Liver (tissue), 9 donors: ENCODE measurements around the gene RPL10L. TPM values are rescaled to one million over a fixed set of nuclear protein-coding genes. Genes with fewer than 3 reads are reported as not detected.
A peak's percentile ranks its signal among the peaks of the same experiment; 100 is the strongest.

Experiments used
- DNase-seq: peaks from one replicate; pipeline ENCODE4 v3.0.0-alpha.2; 2017; ENCODE audit warnings: low spot score
- H3K27ac ChIP-seq, 2 donors: one replicate each; pipeline ENCODE4 v1.7.0; 2013; ENCODE audit warnings: inconsistent platforms in 2 of 2, low read length in 2 of 2, control low read depth in 1 of 2, low read depth in 1 of 2, mild to moderate bottlenecking in 1 of 2
- H3K27me3 ChIP-seq, 4 donors: one replicate each; pipeline versions ENCODE4 v1.6.1 to v1.7.0; 2013; ENCODE audit warnings: low read length in 3 of 4, inconsistent platforms in 1 of 4, mild to moderate bottlenecking in 1 of 4, moderate library complexity in 1 of 4; ENCODE audit not compliant: control insufficient read depth in 4 of 4, insufficient read depth in 4 of 4
- H3K36me3 ChIP-seq, 4 donors: one replicate each; pipeline versions ENCODE4 v1.6.1 to v1.7.0; 2013; ENCODE audit warnings: low read length in 3 of 4, mild to moderate bottlenecking in 3 of 4, low read depth in 1 of 4, moderate library complexity in 1 of 4; ENCODE audit not compliant: control insufficient read depth in 4 of 4, insufficient read depth in 3 of 4
- H3K4me1 ChIP-seq, 4 donors: one replicate each; pipeline versions ENCODE4 v1.6.1 to v1.7.0; 2013; ENCODE audit warnings: low read length in 3 of 4, mild to moderate bottlenecking in 3 of 4, moderate library complexity in 1 of 4; ENCODE audit not compliant: control insufficient read depth in 4 of 4, insufficient read depth in 4 of 4
- H3K4me3 ChIP-seq, 3 donors: one replicate each; pipeline versions ENCODE4 v1.6.1 to v1.7.0; 2013; ENCODE audit warnings: low read length in 3 of 3, control low read depth in 1 of 3, low read depth in 1 of 3, mild to moderate bottlenecking in 1 of 3
- H3K9ac ChIP-seq, 2 donors: one replicate each; pipeline ENCODE4 v1.7.0; 2013; ENCODE audit warnings: low read length in 2 of 2, mild to moderate bottlenecking in 2 of 2, moderate library complexity in 2 of 2, control low read depth in 1 of 2, low read depth in 1 of 2
- H3K9me3 ChIP-seq, 4 donors: one replicate each; pipeline versions ENCODE4 v1.6.1 to v1.7.0; 2013; ENCODE audit warnings: low read length in 3 of 4; ENCODE audit not compliant: control insufficient read depth in 4 of 4
- ATF3 ChIP-seq: IDR thresholded peaks from 2 replicates; pipeline ENCODE4 v1.6.1; 2016; ENCODE audit warnings: antibody characterized with exemption
- CTCF ChIP-seq: fragments of 150-350 bp; IDR thresholded peaks from 2 replicates; pipeline ENCODE4 v1.5.1; 2017; ENCODE audit warnings: improper control_type of control experiment, low read depth, low read length; ENCODE audit not compliant: missing input control
- FOXA1 ChIP-seq: IDR thresholded peaks from 2 replicates; pipeline ENCODE4 v1.6.1; 2016; ENCODE audit warnings: antibody characterized with exemption
- JUND ChIP-seq, 2 donors: IDR thresholded peaks; 2 replicates each; pipeline ENCODE4 v1.6.1; 2016; ENCODE audit warnings: antibody characterized with exemption in 2 of 2
- MAX ChIP-seq: IDR thresholded peaks from 2 replicates; pipeline ENCODE4 v1.6.1; 2016; ENCODE audit warnings: antibody characterized with exemption
- NR2F2 ChIP-seq: IDR thresholded peaks from 2 replicates; pipeline ENCODE4 v1.6.1; 2016; ENCODE audit warnings: antibody characterized with exemption
- RAD21 ChIP-seq, 2 donors: IDR thresholded peaks; 2 replicates each; pipeline ENCODE4 v1.6.1; 2016; ENCODE audit warnings: antibody characterized with exemption in 2 of 2, mild to moderate bottlenecking in 2 of 2
- REST ChIP-seq: IDR thresholded peaks from 2 replicates; pipeline ENCODE4 v1.6.1; 2016; ENCODE audit warnings: antibody characterized with exemption, mild to moderate bottlenecking
- RXRA ChIP-seq, 2 donors: IDR thresholded peaks; 2 replicates each; pipeline ENCODE4 v1.6.1; 2017 to 2018; ENCODE audit warnings: antibody characterized with exemption in 2 of 2, mild to moderate bottlenecking in 1 of 2
- TAF1 ChIP-seq: conservative IDR thresholded peaks from 2 replicates; pipeline ENCODE4 v1.6.1; 2016; ENCODE audit warnings: antibody characterized with exemption, mild to moderate bottlenecking
- WGBS: extraction: QIAGEN DNeasy Blood & Tissue Kit; methylation state at CpG from one replicate; pipeline ENCODE4 v1.1.7; 2013; 5-methylcytosine and 5-hydroxymethylcytosine counted together
- polyA plus RNA-seq, 2 donors: library from polyadenylated mRNA; stranded (reverse) in 1 of 2; unstranded in 1 of 2; fragments of 200-250 nt in 1 of 2; fragments of >200 nt in 1 of 2; fragmentation: Nextera tagmentation in 1 of 2; extraction: Ambion mirVana in 1 of 2; gene quantifications; one replicate each; pipeline versions ENCODE4 v1.2.1 to v1.2.3, GENCODE V29; 2013 to 2015
- total RNA-seq, 2 donors: library from RNA; depleted of rRNA; stranded (reverse); fragments of >200 nt; gene quantifications; one replicate each; pipeline ENCODE4 v1.2.3, GENCODE V29; 2014
- TF ChIP-seq, protein P1 (sequence below): IDR thresholded peaks from 2 replicates; pipeline ENCODE4 v1.6.1; 2016; ENCODE audit warnings: antibody characterized with exemption
- donor health status: healthy.
- donor health status: healthy.
- donor health status: healthy.
- donor health status: healthy.
- donor health status: healthy.

The RPL10L gene
- total and polyA plus RNA-seq, 4 donors, result not detected

- TF ChIP-seq CTCF (peak; percentile 12), MAX (no peak)
- no peaks in the 10 kb centered on the region for H3K36me3 ChIP-seq
- H3K9ac ChIP-seq, result no peak overlapping the region
- H3K9me3 ChIP-seq, result no peaks in the 10 kb centered on the region
- H3K4me1 ChIP-seq, result no peaks in the 10 kb centered on the region
- WGBS, result 14% methylated on average over 1 of the region's 1 CpG
- no peak for DNase-seq
- no peak overlapping the region for H3K4me3 ChIP-seq
- no peaks in the 10 kb centered on the region for H3K27me3 ChIP-seq
- no peak overlapping the region for H3K27ac ChIP-seq
These were observed 10.1 kb upstream of the RPL10L start for GRCh38 chr14:46661728-46662127.

DNA sequence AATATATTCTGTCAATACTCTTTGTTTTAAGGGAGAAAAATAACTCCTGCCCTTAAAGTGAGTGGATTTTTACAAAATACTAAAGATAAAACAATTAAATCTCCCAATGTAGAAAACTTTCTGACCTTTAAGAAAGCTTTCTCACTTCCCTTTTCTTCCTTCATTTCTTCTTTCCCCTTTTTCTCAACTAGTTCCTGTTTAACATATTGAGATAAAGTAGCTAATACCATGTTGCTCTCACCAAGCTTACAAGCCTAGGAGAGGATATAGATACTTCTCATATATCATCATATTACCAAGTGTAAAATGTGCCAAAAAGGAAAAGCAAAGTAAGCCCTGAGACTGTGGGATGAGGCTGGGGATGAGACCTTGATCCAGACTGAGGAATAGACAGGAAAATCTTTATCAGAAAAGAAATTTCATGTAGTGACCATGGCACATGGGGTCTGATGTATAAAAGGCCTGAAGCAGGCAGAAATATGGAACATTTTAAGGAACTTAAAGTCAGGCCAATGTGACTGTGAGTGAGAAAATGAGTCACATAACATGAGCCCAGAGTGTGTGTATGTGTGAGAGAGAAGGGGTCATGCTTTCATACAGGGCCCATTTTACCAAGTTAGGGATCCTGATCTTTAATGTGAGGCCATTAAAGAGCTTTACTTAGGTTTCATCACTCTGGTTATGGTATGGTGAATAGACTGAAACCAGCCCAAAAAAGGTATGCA is 1.6 kb upstream of the RPL10L start:
- TF ChIP-seq JUND (IDR thresholded peaks at IDR 0.05), result no peak
- TF ChIP-seq REST, result no peak
- no peak for TF ChIP-seq RAD21 (IDR thresholded peaks at IDR 0.05)
- TF ChIP-seq FOXA1, result no peak
- H3K9me3 ChIP-seq, result no peaks in the 10 kb centered on the region
- no peaks in the 10 kb centered on the region for H3K27me3 ChIP-seq
- DNase-seq, result no peak
- H3K4me3 ChIP-seq, result no peak overlapping the region
- no peak overlapping the region for H3K9ac ChIP-seq
- no peaks in the 10 kb centered on the region for H3K36me3 ChIP-seq
- no peak overlapping the region for H3K27ac ChIP-seq
- H3K4me1 ChIP-seq, result no peaks in the 10 kb centered on the region

GRCh38 chr14:46646796-46647195 is 4.8 kb downstream of the RPL10L start:
- Histone ChIP-seq H3K9ac (no peak overlapping the region), H3K9me3 (no peaks in the 10 kb centered on the region), H3K4me3 (no peak overlapping the region), H3K4me1 (no peaks in the 10 kb centered on the region), H3K36me3 (no peaks in the 10 kb centered on the region), H3K27ac (no peak overlapping the region), H3K27me3 (no peaks in the 10 kb centered on the region)
- TF ChIP-seq JUND (IDR thresholded peaks at IDR 0.05), result no peak
- TF ChIP-seq NR2F2, result no peak
- TF ChIP-seq RXRA (IDR thresholded peaks at IDR 0.05), result no peak
- TF ChIP-seq, protein P1, sequence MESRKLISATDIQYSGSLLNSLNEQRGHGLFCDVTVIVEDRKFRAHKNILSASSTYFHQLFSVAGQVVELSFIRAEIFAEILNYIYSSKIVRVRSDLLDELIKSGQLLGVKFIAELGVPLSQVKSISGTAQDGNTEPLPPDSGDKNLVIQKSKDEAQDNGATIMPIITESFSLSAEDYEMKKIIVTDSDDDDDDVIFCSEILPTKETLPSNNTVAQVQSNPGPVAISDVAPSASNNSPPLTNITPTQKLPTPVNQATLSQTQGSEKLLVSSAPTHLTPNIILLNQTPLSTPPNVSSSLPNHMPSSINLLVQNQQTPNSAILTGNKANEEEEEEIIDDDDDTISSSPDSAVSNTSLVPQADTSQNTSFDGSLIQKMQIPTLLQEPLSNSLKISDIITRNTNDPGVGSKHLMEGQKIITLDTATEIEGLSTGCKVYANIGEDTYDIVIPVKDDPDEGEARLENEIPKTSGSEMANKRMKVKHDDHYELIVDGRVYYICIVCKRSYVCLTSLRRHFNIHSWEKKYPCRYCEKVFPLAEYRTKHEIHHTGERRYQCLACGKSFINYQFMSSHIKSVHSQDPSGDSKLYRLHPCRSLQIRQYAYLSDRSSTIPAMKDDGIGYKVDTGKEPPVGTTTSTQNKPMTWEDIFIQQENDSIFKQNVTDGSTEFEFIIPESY, result no peak
- TF ChIP-seq RAD21 (IDR thresholded peaks at IDR 0.05), result no peak
- no peak for TF ChIP-seq ATF3
- no peak for TF ChIP-seq TAF1
- no peak for DNase-seq
